H9 (cell line): ENCODE data around the gene FUT1. TPM values are rescaled to one million over a fixed set of nuclear protein-coding genes. Genes with fewer than 3 reads are reported as not detected.
A peak's percentile ranks its signal among the peaks of the same experiment; 100 is the strongest.

ENCODE experiments used
- DNase-seq: peaks from one replicate; pipeline ENCODE4 v3.0.0-alpha.2; 2017
- H2AFZ ChIP-seq: one replicate; pipeline ENCODE4 v1.6.1; 2013; ENCODE audit warnings: mild to moderate bottlenecking, low read length, control low read depth, moderate library complexity
- H2AK5ac ChIP-seq: 2 replicates; pipeline ENCODE4 v1.6.1; 2013; ENCODE audit warnings: low read length, control low read depth, mixed read lengths; ENCODE audit not compliant: insufficient read length
- H2BK120ac ChIP-seq: one replicate; pipeline ENCODE4 v1.6.1; 2013; ENCODE audit warnings: low read depth, mild to moderate bottlenecking, low read length, control low read depth, inconsistent platforms; ENCODE audit not compliant: poor library complexity, severe bottlenecking
- H2BK12ac ChIP-seq: 2 replicates; pipeline ENCODE4 v1.6.1; 2013; ENCODE audit warnings: low read length, control low read depth, mixed read lengths, low read depth; ENCODE audit not compliant: insufficient read length
- H2BK15ac ChIP-seq: 2 replicates; pipeline ENCODE4 v1.6.1; 2013; ENCODE audit warnings: low read depth, low read length, control low read depth
- H2BK20ac ChIP-seq: one replicate; pipeline ENCODE4 v1.6.1; 2013; ENCODE audit warnings: low read depth, mild to moderate bottlenecking, low read length, control low read depth, inconsistent platforms; ENCODE audit not compliant: poor library complexity, severe bottlenecking
- H2BK5ac ChIP-seq: 2 replicates; pipeline ENCODE4 v1.6.1; 2013; ENCODE audit warnings: low read length, control low read depth, mixed read lengths; ENCODE audit not compliant: insufficient read length
- H3K14ac ChIP-seq: 2 replicates; pipeline ENCODE4 v1.6.1; 2013; ENCODE audit warnings: low read length, control low read depth; ENCODE audit not compliant: insufficient read depth
- H3K18ac ChIP-seq: 2 replicates; pipeline ENCODE4 v1.6.1; 2013; ENCODE audit warnings: low read depth, mild to moderate bottlenecking, mixed read lengths, low read length, control low read depth; ENCODE audit not compliant: insufficient read length
- H3K23ac ChIP-seq: 2 replicates; pipeline ENCODE4 v1.6.1; 2013; ENCODE audit warnings: low read length, control low read depth, mixed read lengths, low read depth; ENCODE audit not compliant: insufficient read length
- H3K23me2 ChIP-seq: 2 replicates; pipeline ENCODE4 v1.6.1; 2013; ENCODE audit warnings: low read depth, mild to moderate bottlenecking, mixed read lengths, low read length, control low read depth; ENCODE audit not compliant: insufficient read length, poor library complexity, severe bottlenecking
- H3K27ac ChIP-seq: 2 replicates; pipeline ENCODE4 v1.5.1; 2013; ENCODE audit warnings: low read length, control low read depth, mixed read lengths, low read depth; ENCODE audit not compliant: insufficient read length
- H3K27me3 ChIP-seq: 2 replicates; pipeline ENCODE4 v1.6.1; 2013; ENCODE audit warnings: low read length, control low read depth, inconsistent platforms; ENCODE audit not compliant: insufficient read depth
- H3K4ac ChIP-seq: 2 replicates; pipeline ENCODE4 v1.6.1; 2013; ENCODE audit warnings: low read depth, mild to moderate bottlenecking, control low read depth, inconsistent platforms, low read length, moderate library complexity
- H3K4me1 ChIP-seq: 2 replicates; pipeline ENCODE4 v1.6.1; 2013; ENCODE audit warnings: low read length, control low read depth, inconsistent platforms; ENCODE audit not compliant: insufficient read depth
- H3K4me2 ChIP-seq: 2 replicates; pipeline ENCODE4 v1.6.1; 2013; ENCODE audit warnings: low read length, control low read depth, mixed read lengths; ENCODE audit not compliant: insufficient read length, insufficient read depth
- H3K56ac ChIP-seq: 2 replicates; pipeline ENCODE4 v1.6.1; 2013; ENCODE audit warnings: low read depth, mild to moderate bottlenecking, mixed read lengths, low read length, control low read depth; ENCODE audit not compliant: insufficient read length
- H3K79me1 ChIP-seq: 2 replicates; pipeline ENCODE4 v1.6.1; 2013; ENCODE audit warnings: low read depth, mild to moderate bottlenecking, moderate library complexity, low read length, control low read depth, inconsistent platforms; ENCODE audit not compliant: insufficient read depth, poor library complexity, severe bottlenecking
- H3K79me2 ChIP-seq: 2 replicates; pipeline ENCODE4 v1.6.1; 2013; ENCODE audit warnings: low read length, control low read depth, inconsistent platforms; ENCODE audit not compliant: insufficient read depth
- H3K9ac ChIP-seq: 2 replicates; pipeline ENCODE4 v1.6.1; 2013; ENCODE audit warnings: low read length, control low read depth, mixed read lengths; ENCODE audit not compliant: insufficient read length; ENCODE audit errors: extremely low read depth
- H3K9me3 ChIP-seq: one replicate; pipeline ENCODE4 v1.6.1; 2013; ENCODE audit warnings: low read depth, low read length, inconsistent platforms; ENCODE audit not compliant: control insufficient read depth
- H3T11ph ChIP-seq: one replicate; pipeline ENCODE4 v1.6.1; 2013; ENCODE audit warnings: mild to moderate bottlenecking, low read length, control low read depth, inconsistent platforms
- H4K20me1 ChIP-seq: one replicate; pipeline ENCODE4 v1.6.1; 2013; ENCODE audit not compliant: control insufficient read depth, insufficient read length, insufficient read depth
- H4K5ac ChIP-seq: 2 replicates; pipeline ENCODE4 v1.6.1; 2013; ENCODE audit warnings: low read depth, mild to moderate bottlenecking, mixed read lengths, low read length, control low read depth; ENCODE audit not compliant: insufficient read length
- H4K8ac ChIP-seq: replicated peaks from 2 replicates; pipeline ENCODE4 v1.6.1; 2013; ENCODE audit warnings: low read length, control low read depth, mixed read lengths, low read depth; ENCODE audit not compliant: insufficient read length
- H4K91ac ChIP-seq: 2 replicates; pipeline ENCODE4 v1.6.1; 2013; ENCODE audit warnings: low read depth, mild to moderate bottlenecking, moderate library complexity, mixed read lengths, low read length, control low read depth; ENCODE audit not compliant: insufficient read length
- H3K27ac Mint-ChIP-seq, 3 experiments: 2 replicates in 2 of 3; 3 replicates in 1 of 3; pipeline ENCODE4 v1.8.0; 2020 to 2021; ENCODE audit warnings: mixed read lengths in 3 of 3, mild to moderate bottlenecking in 1 of 3, moderate library complexity in 1 of 3
- H3K27me3 Mint-ChIP-seq: 2 replicates; pipeline ENCODE4 v1.8.0; 2021; ENCODE audit warnings: low read depth, mild to moderate bottlenecking, moderate library complexity, mixed read lengths
- H3K36me3 Mint-ChIP-seq, 3 experiments: 2 replicates in 2 of 3; 3 replicates in 1 of 3; pipeline ENCODE4 v1.8.0; 2020 to 2021; ENCODE audit warnings: low read depth in 3 of 3, mixed read lengths in 3 of 3; ENCODE audit not compliant: insufficient read depth in 1 of 3
- H3K4me1 Mint-ChIP-seq, 2 experiments: 2 replicates each; pipeline ENCODE4 v1.8.0; 2020; ENCODE audit warnings: mixed read lengths in 2 of 2
- H3K4me3 Mint-ChIP-seq, 2 experiments: 2 replicates in 1 of 2; 3 replicates in 1 of 2; pipeline ENCODE4 v1.8.0; 2020 to 2021; ENCODE audit warnings: mild to moderate bottlenecking in 2 of 2, mixed read lengths in 2 of 2, moderate library complexity in 1 of 2
- H3K9me3 Mint-ChIP-seq, 2 experiments: 2 replicates in 1 of 2; 3 replicates in 1 of 2; pipeline ENCODE4 v1.8.0; 2020; ENCODE audit warnings: mild to moderate bottlenecking in 2 of 2, mixed read lengths in 2 of 2, moderate library complexity in 1 of 2
- CTCF ChIP-seq: fragments of 200-600 bp; sonication (generic); conservative IDR thresholded peaks from 3 replicates; pipeline ENCODE4 v1.8.0; 2021; ENCODE audit warnings: antibody characterized with exemption, mild to moderate bottlenecking
- WGBS: extraction: QIAGEN DNeasy Blood & Tissue Kit; methylation state at CpG from one replicate; pipeline ENCODE4 v1.1.7; 2013; ENCODE audit warnings: missing lambda C conversion rate, low lambda C conversion rate, mixed read lengths; ENCODE audit not compliant: insufficient read length; ENCODE audit errors: extremely low coverage; 5-methylcytosine and 5-hydroxymethylcytosine counted together
- total RNA-seq: library from RNA; stranded (reverse); gene quantifications from 2 replicates; pipeline ENCODE4 v1.2.1, GENCODE V29; 2021

FUT1 gene
- total RNA-seq, 1 experiment from 2014 or later: 16.1 TPM

- Histone ChIP-seq H3K27ac (no peak overlapping the region), H3K9ac (no peak overlapping the region), H3K56ac (no peak overlapping the region), H2BK20ac (no peak overlapping the region), H3K9me3 (no peaks in the 10 kb centered on the region), H4K5ac (no peak overlapping the region), H4K91ac (no peak overlapping the region), H3K4me2 (peak overlapping the region; percentile 97), H2AFZ (no peak overlapping the region), H2AK5ac (no peak overlapping the region), H3K23ac (no peak overlapping the region), H2BK12ac (no peak overlapping the region), H3K4me1 (peaks cover 12% of the 10 kb centered on the region; the same call in 1 of the 2 replicates), H4K20me1 (no peaks in the 10 kb centered on the region), H2BK5ac (no peak overlapping the region), H3K27me3 (no peaks in the 10 kb centered on the region), H3T11ph (no peak overlapping the region), H2BK15ac (no peak overlapping the region), H2BK120ac (no peak overlapping the region), H4K8ac (no peak overlapping the region), H3K79me2 (peaks cover 4% of the 10 kb centered on the region; the same call in 1 of the 2 replicates), H3K18ac (no peak overlapping the region), H3K14ac (no peak overlapping the region), H3K79me1 (peaks cover 6% of the 10 kb centered on the region), H3K23me2 (peaks cover 13% of the 10 kb centered on the region), H3K4ac (no peak overlapping the region)
- H3K4me1 Mint-ChIP-seq: peaks cover 41 to 50% of the 10 kb centered on the region in 2 experiments
- no peaks in the 10 kb centered on the region; a peak in 2 of 5 replicates for H3K9me3 Mint-ChIP-seq
- peak overlapping the region; percentile 84 to 94 for H3K4me3 Mint-ChIP-seq
- H3K36me3 Mint-ChIP-seq: peaks cover 21 to 33% (median 30%) of the 10 kb centered on the region in 3 experiments; a peak in 6 of 7 replicates
- no peak for TF ChIP-seq CTCF
- H3K27ac Mint-ChIP-seq: peak overlapping the region; percentile 45 to 61 (median 59); a peak in 5 of 7 replicates
- no peak for DNase-seq
- peaks cover 10% of the 10 kb centered on the region for H3K27me3 Mint-ChIP-seq
- no CpG with 5 or more reads among the region's 29 CpGs for WGBS
These were observed 1.5 kb downstream of the FUT1 start for GRCh38 chr19:48750771-48751504.
